CD4-positive, alpha-beta T cell treated with Interleukin-21 for 1 hour (primary cell): Measurements from ENCODE around the gene EFNA2.
"Not testable (repeated sequence)": the region's sequence is repeated elsewhere in the genome, so short reads cannot be mapped to it uniquely, and the experiment has no call there.

ENCODE experiments used
- DNase-seq: peaks from one replicate; pipeline ENCODE4 v3.0.0-alpha.2; 2020

EFNA2 gene

DNA sequence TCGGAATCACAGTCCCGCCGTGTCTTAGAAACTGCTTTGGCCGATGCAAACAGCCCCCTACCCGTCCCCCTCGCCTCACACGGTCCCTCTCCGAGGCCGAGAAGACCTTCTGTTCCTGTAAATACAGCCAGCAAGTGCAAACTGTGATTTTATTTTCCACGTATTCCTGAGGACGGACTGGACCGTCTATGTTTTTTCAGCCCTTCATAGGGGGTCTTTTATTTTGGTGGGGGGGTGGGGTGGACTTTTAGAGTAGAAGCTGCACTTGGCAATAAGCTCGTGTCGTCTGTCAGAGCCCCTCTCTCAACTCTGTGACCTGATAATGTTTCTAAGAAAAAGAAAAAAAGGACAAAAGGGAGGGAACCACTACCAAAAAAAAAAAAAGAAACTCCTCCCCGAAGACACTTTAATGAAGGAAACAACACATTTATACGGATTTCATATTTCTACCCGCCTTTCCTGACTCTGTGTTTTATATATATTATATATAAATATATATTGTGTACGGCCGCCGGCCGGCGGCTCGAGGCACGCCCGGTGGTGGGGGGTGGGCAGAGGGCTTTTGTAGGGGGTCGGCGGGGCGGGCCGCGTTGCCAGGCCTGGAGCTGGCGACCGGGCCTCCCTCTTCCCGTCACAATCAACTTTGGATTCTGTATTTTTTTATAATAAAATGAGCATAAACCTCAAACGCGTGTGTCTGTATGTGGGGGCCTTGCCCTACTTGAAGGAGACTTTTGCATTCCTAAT lies 15.2 kb downstream of the EFNA2 start:
- no peak for DNase-seq

DNA sequence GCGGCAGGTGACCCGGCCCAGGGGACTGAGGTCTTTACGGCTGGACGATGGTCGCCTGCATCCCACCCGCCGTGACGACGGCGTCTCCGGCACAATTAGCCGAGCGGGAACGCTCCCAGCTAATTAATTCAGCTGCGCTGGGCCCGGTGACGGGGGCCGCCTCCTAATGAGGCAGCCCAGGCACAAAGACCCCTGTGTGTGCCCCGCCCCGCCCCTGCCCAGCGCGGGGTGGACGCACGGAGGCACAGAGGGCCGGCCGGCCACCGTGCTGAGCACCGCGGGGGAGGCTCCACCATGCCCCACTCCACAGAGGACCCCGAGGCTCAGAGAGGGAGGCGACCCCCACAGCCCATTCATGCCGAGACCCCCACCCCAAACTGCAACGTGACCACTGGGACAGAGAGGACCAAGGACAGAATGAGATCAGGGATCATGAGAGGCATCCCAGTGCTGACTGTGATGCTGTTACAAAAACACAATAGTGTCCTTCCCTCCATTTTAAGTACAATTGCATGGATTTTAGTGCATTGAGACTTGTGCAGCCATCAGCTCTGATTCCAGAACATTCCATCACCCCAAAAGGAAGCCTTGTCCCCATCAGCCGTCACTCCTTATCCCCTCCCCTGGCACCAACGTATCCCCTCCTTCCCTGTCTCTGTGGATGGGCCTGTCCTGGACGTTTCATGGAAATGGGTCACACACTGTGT lies 17.0 kb downstream of the EFNA2 start:
- no peak for DNase-seq

DNA sequence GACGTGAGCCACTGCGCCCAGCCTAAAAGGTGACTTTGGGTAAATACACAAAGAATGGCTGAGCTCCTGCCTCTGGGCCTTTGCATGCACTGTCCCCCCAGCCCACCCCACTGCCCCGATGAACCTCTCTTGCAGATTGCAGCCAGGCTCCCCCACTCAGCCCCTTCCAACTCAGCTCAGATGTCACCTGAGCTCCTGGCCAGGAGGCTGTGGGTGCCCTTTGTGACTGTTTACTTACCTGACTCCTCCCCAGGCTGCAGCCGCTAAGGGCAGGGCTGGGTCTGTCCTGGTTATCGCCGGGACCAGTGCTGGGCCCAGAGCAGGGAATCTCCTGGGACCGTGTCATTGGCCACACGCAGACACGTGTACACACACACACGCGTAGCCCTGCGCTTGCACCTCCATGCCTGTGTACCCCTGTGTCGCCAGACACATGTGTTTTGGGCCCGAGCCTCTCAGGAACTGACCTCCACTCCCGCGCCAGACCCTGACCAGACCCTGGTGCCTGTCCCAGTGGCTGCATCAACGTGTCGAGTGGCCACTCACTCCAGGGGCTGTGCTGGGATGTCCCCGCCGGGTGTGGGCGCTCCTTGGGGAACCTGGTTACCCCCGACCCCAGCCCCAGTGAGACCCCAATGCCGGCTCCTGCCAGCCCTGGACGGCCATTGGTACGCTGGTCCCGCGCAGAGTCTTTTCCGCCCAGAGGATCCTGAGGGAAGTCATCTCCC lies 18.7 kb downstream of the EFNA2 start:
- no peak for DNase-seq

DNA sequence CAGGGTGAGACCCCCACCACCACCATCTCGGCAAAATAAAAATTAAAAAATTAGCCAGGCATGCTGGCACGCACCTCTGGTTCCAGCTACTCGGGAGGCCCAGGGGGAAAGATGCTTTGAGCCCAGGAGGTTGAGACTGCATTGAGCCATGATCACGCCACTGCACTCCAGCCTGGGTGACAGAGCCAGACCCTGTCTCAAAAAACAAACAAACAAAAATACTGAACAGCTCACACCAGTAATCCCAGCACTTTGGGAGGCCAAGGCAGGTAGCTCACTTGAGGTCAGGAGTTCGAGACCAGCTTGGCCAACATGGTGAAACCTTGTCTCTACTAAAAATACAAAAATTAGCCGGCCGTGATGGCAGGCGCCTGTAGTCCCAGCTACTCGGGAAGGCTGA lies 19.7 kb downstream of the EFNA2 start:
- DNase-seq, result not testable (repeated sequence)

DNA sequence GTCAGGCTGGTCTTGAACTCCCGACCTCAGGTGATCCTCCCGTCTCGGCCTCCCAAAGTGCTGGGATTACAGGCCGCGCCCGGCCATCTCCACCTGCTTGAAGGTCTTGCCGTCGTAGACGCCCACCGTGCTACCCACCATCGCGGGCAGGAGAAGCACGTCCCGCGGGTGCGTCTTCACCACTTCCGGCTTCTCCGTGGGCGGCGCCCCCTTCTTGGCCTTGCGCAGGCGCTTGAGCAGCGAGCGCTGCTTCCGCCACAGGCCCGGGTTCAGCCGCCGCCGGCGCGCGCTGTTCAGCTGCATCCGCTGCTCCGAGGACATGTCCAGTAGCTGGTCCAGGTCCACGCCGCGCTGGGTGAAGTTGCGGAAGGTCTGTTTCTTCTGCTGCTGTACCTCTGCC lies 21.6 kb downstream of the EFNA2 start:
- DNase-seq, result no peak

DNA sequence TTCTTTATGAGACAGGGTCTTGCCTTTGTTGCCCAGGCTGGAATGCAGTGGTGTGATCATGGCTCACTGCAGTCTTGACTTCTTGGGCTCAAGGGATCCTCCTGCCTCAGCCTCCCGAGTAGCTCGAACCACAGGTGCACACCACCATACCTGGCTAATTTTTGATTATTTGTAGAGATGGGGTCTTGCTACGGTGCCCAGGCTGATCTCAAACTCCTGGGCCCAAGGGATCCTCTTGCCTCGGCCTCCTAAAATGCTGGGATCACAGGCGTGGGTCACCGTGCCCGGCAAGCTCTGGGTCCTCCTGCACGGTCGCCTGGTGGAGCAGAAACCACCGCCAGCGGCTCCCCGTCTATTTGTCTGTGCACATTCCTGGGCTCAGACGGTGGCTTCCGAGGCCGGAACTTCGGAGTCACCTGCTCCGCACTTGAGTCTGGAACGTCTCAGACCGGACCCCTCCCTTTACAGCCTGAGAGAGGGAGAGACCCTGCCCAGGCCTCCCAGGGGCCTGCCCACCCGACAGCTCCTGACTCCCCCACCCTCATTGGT lies 22.2 kb downstream of the EFNA2 start:
- DNase-seq, result no peak

DNA sequence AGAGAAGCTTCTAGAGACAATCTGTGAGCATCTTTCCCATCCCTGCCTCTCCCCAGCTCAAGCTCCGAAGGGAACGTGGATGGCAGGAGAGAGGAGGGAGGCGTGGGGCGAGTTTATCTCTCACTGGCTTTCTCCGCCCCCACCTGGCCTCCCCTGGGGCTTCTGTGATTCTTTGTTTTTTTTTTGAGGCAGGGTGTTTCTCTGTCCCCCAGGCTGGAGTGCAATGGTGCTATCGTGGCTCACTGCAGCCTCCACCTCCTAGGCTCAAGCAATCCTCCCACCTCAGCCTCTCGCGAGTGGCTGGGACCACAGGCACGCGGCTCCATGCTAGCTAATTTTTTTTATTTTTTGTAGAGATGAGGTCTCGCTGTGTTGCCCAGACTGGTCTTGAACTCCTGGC lies 23.0 kb downstream of the EFNA2 start:
- DNase-seq, result no peak

DNA sequence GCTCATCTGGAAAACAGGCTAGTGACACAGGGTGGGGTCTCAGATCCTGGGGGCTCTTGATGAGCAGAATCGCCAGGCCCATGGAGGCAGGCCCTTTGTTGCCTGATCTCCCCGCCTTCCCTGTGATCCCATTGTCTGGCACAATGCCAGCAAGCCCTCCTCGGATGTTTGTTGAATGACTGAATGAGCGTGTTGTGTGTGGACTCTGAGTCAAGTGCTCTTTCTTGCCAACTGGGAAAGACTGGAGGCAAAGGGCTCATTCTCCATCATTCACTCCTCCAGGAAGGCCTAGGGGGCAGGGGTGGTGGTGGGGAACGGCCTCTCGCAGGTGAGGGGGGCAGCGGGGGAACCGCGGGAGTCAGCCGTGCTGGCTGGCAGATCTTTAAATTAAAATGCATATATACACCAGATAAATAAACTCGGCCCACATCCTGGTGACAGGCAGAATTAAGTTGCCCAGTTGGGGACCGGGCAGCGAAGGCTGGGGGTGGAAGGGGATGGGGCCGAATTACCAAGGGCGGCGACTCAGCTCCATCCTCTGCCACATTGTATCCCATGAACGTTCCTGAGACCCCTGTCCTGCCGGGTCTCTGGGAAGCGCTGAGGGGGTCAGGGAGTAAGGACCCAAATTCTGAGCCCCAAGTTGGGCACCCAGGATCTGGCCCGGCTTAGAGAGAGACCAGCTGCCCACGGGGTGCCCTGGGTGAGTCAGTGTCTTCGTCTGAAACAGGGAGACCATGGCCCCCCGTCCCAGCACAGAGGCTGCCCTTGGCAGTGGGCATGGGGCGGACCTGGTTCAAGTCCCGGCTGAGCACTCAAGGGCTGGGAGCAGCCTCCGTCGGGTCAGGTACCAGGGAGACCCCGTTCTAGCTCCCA lies 24.5 kb downstream of the EFNA2 start:
- DNase-seq, result no peak

DNA sequence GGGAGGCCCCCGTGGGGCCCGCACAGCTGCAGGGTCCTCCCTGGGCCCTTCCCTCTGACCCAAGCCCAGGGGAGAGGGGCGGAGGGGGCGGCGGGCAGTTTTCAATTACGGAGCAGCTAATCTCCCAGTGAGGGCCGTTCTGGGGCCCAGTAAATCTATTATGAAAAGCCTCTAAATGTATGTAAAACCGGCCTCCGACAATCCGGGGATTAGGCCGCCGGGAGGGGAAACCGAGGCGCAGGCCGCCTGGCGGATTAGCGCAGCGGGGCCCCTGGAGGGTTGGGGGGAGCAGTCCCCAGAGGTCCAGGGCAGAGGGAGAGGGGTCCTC lies 25.1 kb downstream of the EFNA2 start:
- no peak for DNase-seq

DNA sequence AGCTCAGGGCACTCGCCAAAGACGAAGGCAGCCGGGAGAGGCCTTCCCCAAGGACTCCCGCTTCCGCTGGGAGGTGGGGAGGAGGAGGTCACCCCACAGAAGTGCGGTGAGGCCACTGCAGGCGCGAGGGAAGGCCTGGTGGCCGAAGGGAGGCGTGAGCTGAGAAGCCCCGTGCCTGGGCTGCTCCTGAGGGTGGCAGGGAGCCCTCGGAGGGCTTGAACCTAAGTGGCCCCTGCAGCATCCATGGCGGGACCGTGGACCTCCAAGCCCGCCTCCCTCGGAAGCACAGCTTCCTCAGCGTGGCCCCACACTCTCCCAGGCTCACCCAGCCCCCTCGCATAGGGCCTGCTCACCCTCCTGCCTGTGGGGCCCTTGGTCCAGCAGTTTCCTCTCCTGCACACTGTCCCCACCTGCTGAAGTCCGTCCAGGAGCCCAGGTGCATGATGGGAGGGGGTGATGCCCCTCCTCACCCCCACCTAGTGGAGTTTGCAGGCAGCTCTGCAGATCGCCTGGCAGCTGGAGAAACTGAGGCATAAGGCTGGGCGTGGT lies 25.9 kb downstream of the EFNA2 start:
- no peak for DNase-seq

DNA sequence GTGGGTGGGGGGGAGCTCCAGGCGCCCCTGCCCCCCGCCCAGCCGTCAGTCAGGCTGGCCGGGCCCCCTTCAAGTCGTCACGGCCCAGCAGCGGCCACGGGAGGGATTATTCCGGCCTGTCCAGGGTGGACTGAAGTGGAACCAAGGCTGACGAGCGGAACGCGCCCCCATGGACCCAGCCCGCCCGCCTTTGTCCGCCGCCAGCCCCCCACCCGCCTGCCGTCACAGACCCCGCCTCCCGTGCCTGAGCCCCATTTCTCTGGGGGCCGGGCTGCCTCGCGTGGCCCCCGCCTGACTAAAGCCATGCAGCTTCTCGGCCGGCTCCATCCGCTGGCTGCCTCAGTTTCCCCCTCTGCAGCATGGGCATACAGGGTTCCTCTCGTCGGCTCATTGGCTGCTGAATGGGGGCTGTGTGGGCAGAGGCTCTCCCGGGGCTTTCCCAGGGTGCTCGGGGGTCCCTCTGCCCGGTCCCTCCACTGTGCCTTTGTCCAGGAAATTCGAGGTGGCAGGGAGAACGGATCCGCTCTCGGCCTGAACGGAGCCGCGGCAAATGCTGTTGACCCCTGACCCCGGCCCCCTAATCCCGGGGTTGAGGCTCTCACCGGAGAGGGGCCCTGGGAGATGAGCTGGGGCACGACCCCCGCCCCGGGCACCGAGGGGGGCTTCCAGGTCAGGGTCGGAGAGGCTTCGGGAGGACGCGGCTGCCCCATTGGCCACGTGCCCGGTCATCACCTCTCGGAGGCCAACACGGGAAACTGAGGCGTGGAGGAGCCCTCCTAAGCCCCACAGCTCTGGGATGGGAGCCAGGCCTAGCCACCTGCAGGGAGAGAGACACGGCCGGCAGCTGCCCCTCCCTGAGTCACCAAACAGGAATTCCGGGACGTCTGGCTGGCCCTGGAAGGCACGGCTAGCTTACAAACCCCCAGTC lies 27.4 kb downstream of the EFNA2 start:
- no peak for DNase-seq

DNA sequence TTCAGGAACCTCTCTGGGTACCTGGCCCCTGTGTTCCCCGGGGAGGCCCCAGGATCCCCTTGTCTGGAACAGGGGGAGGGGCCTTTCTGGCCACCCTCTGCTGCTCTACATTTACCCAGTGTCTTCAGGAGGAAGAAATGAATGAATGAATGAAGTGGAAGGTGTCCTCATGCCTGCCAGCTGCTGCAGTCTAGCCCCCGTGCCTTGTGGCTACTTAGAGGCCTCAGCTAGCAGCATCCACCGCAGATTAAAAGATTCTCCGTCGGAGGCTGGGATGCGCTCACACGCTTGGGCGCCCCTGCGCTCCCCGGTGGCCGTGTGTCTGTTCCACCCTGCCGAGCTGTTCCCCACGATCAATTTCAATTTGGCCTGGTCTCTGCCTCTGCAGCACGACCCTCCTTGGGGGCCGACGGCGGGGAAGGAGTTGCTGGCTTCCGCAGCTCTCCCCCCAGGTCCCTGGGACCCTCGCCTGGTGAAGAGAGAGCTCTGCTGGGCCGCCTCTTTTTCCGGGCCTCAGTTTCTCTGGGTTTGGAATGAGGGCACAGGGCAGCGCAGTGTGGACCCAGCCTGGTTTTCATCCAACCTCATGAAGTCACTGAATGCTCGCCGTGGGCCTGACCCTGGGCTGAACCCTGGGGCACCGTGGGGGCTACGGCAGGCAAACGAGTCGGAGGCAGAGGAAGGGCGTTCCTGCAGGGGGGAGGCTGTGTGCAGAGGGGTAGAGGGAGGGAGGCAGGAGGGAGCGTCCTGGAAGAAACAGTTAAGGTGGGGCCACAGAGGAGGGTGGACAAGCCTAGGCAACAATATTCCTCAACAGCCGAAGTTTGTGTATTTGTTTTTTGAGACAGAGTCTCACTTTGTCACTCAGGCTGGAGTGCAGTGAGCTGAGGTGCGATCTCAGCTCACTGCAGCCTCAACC lies 28.3 kb downstream of the EFNA2 start:
- DNase-seq, result no peak

DNA sequence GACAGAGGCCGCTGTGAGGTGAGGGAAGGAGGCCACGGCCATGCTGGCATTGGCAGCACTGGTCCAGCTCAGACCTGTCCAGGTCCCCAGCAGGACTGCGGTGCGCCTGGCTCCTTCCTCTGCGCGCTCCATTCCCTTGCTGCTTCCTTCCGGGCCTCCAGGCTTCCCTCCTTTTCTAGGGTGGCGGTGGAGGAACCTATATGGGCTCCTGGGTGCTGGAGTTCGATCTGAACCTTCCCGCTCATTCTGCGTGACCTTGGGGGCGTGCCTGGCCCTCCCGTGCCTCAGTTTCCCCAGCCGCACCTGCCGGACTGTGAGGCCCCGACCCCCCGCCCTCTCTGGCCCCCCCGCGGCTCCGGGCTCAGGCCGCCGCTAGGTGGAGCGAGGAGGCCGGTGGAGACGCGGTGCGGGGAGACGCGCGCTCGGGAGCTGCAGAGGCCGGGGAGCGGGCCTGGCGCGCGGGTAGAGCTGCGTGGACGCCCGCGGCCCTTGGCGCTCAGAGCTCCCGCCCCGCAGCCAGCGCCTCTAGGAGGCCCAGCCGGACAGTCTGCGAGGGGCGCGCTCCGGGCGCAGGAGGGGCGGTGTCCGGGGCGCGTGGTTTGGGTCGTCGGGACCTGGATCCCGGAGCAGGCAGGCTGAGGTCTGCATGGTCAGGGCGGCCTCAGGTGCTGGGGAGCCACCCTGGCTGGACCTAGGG lies 29.9 kb downstream of the EFNA2 start:
- DNase-seq, result peak; percentile 17

DNA sequence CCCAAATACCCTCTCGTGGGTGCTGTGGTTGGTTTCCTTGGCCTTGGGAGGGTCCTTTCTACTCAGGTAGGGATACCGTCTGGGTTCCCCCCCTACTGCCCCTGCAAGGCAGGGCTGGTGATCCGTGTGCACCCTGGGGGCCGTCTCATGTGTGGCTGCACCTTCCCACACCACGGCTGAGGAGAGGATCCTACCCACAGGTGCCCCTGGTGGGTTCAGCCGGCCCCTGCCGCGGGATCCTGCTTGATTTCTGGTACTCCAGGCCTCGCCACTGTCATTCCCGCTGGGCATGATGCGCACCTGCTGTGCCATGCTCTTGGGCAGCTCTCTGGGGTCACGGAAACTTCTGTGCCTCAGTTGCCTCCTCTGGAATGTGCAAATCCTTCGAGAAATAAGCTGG lies 30.8 kb downstream of the EFNA2 start:
- DNase-seq, result no peak

DNA sequence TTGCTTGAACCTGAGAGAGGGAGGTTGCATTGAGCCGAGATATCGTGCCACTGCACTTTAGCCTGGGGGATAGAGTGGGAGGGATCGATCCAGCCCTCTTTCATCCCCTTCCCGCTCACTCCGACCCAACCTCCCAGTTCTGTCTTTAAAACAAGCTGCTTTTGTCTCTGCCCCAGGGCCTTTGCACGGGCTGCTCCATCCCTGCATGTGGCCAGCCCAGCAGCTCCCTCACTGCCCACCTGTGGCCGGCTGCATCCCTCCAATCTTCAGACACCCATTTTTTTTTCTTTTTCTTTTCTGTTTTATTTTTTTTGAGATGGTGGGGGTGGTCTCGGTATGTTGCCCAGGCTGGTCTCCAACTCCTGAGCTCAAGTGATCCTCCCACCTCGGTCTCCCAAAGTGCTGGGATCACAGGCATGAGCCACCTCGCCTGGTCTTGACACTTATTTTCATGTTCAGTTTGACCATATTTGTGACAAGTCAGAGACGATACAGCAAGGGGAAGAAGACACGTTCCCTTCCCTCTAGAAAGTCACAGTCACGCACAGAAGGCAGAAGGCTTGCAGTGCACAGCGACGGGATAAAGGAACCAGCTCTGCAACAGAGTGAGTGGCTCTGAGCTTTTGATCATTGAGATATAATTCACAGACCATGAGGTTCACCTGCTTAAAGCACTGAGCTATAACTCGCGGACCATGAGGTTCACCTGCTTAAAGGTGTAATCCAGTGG lies 31.8 kb downstream of the EFNA2 start:
- no peak for DNase-seq

DNA sequence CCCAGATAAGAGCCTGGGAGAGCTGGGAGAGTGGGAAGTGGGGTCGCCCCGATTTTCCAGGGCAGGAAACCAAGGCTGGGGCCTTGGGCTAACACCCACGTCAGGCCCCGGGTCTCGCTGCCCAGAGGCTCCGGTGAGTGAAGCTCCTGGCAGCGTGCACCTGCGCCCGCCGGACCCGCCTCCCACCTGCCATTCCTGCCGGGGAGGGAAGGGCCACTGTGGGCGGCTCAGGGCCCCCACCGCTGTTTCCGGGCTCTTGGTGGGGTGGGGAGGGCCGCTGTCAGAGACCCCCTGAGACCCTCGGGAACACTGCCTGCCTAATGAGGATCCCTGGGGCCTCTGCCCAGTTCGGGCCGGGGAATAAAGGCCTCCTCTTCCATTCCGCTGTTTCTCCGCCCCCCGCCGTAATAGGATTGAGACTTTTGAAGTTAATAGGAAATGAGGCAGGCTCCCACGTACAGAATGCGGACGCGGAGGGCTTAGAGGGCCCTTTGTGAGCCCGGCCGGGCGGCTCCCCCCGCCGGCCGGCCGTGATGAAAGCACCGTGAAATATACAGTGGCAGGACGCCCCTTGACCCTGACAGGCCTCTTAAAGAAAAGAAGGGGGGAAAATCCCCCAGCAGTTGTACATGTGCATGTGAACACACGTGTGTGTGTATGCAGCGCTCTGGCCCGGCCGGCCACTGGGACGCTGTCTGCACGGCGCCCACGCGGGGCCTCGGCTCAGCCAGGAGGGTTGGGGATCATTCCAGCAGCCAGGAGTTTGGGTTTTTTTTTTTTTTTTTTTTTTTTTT lies 33.2 kb downstream of the EFNA2 start:
- DNase-seq, result no peak

DNA sequence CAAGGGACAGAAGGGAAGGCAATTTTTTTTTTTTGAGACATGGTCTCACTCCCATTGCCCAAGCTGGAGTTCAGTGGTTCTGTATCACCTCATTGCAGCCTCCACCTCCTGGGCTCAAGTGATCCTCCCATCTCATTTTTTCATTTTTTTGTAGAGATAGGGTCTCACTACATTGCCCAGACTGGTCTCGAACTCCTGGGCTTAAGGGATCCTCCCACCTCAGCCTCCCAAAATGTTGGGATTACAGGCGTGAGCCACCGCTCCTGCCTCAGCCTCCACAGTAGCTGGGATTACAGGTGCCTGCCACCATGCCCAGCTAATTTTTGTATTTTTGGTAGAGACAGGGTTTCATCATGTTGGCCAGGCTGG lies 34.6 kb downstream of the EFNA2 start:
- DNase-seq, result not testable (repeated sequence)

DNA sequence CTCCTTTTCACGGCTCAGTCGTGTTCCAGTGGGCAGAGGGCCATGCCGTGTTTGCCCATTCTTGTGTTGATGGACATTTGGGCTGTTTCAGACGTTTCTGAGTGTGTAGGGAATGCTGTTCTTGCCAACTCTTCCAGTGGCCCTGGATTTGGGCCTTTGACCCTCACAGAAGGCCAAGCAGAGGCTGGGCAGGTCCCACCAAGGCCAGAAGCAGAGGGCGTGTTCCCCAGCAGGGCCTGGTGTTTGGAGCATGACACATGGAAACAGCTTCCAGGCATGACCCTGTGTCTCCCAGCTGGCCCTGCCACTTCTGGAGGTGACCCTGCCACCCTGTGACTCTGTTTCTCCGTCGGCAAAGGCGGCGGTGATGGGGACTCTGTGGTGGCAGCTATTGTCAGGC lies 35.9 kb downstream of the EFNA2 start:
- DNase-seq, result no peak
